Thyroid gland (tissue), 4 donors: ENCODE measurements around the gene PGS1. TPM values are rescaled to one million over a fixed set of nuclear protein-coding genes. Genes with fewer than 3 reads are reported as not detected.
A peak's percentile ranks its signal among the peaks of the same experiment; 100 is the strongest.

Source experiments
- DNase-seq, 2 donors: peaks; one replicate each; pipeline ENCODE4 v3.0.0-alpha.2; 2019
- H3K27ac ChIP-seq, 3 donors: fragments of 200-600 bp; sonication (generic); 1 replicate in 2 of 3; 2 replicates in 1 of 3; pipeline ENCODE4 v1.5.1; 2016 to 2019; ENCODE audit warnings: mild to moderate bottlenecking in 1 of 3, moderate library complexity in 1 of 3
- H3K27me3 ChIP-seq: fragments of 200-600 bp; sonication (generic); one replicate; pipeline ENCODE4 v1.5.1; 2019
- H3K36me3 ChIP-seq, 2 donors: fragments of 200-600 bp; sonication (generic); one replicate each; pipeline ENCODE4 v1.5.1; 2016 to 2019
- H3K4me1 ChIP-seq, 2 donors: fragments of 200-600 bp; sonication (generic); one replicate each; pipeline ENCODE4 v1.5.1; 2017 to 2019
- H3K4me3 ChIP-seq, 3 donors: fragments of 200-600 bp; sonication (generic); replicated peaks in 1 of 3; 1 replicate in 2 of 3; 2 replicates in 1 of 3; pipeline ENCODE4 v1.5.1; 2016; ENCODE audit warnings: mild to moderate bottlenecking in 1 of 3
- H3K9me3 ChIP-seq: fragments of 200-600 bp; sonication (generic); one replicate; pipeline ENCODE4 v1.5.1; 2017
- CTCF ChIP-seq, 6 experiments: fragments of 200-600 bp in 3 of 6; fragments of 450-650 bp in 3 of 6; sonication (generic) in 3 of 6; IDR thresholded peaks; one replicate each; pipeline ENCODE4 v1.5.1; 2016 to 2019; ENCODE audit warnings: antibody characterized with exemption in 6 of 6, mild to moderate bottlenecking in 2 of 6, inconsistent platforms in 1 of 6, moderate library complexity in 1 of 6
- POLR2A ChIP-seq, 2 donors: fragments of 450-650 bp; IDR thresholded peaks; one replicate each; pipeline ENCODE4 v1.6.1; 2017; ENCODE audit warnings: antibody characterized with exemption in 2 of 2, mild to moderate bottlenecking in 2 of 2, moderate library complexity in 1 of 2
- WGBS, 2 donors: methylation state at CpG; one replicate each; pipeline ENCODE4 v1.1.5; 2017; 5-methylcytosine and 5-hydroxymethylcytosine counted together
- intact Hi-C: fragments of 100-400 bp; cut with DNase I; formaldehyde crosslinking; loops from one replicate; pipeline ENCODE4 v1.15.1; 2023
- small RNA-seq: library from RNA; depleted of rRNA; stranded (forward); fragments of <200 nt; gene quantifications from one replicate; pipeline ENCODE3, GENCODE V24; 2016
- total RNA-seq, 4 donors: library from RNA; depleted of rRNA; stranded (reverse); fragments of >200 nt; gene quantifications; one replicate each; pipeline ENCODE4 v1.2.3, GENCODE V29; 2016

The PGS1 gene
- total RNA-seq, 4 donors from 2014 or later, result 41.2 to 87.2 (median 69.1) TPM

GRCh38 chr17:78472035-78472905 lies 93.8 kb downstream of the PGS1 start:
- intact Hi-C loops, result no loop called here
- WGBS, 2 donors, result 76% methylated on average over 28 to 29 of the region's 29 CpGs
- TF ChIP-seq POLR2A (IDR thresholded peaks at IDR 0.05) (no peak), CTCF (IDR thresholded peaks at IDR 0.05) (no peak)

GRCh38 chr17:78473951-78474613 lies 95.6 kb downstream of the PGS1 start:
- intact Hi-C loops, result no loop called here

More at GRCh38 chr17:78472035-78472905, 93.8 kb downstream of the PGS1 start:
- H3K27me3 ChIP-seq, result no peaks in the 10 kb centered on the region
- no peak overlapping the region for H3K4me3 ChIP-seq
- no peaks in the 10 kb centered on the region for H3K9me3 ChIP-seq
- no peaks in the 10 kb centered on the region for H3K36me3 ChIP-seq
- no peak overlapping the region for H3K27ac ChIP-seq
- no peak for DNase-seq
- peaks cover 5 to 7% of the 10 kb centered on the region in 2 donors for H3K4me1 ChIP-seq

More at GRCh38 chr17:78473951-78474613, 95.6 kb downstream of the PGS1 start:
- Histone ChIP-seq H3K36me3 (no peaks in the 10 kb centered on the region), H3K4me1 (peaks cover 5 to 7% of the 10 kb centered on the region in 2 donors), H3K9me3 (no peaks in the 10 kb centered on the region), H3K4me3 (no peak overlapping the region), H3K27ac (peak overlapping the region in 2 of 3 donors; percentile 7 to 35), H3K27me3 (no peaks in the 10 kb centered on the region)
- TF ChIP-seq CTCF (IDR thresholded peaks at IDR 0.05) (no peak), POLR2A (IDR thresholded peaks at IDR 0.05) (no peak)
- no peak for DNase-seq
- WGBS, 2 donors, result 91 to 95% methylated on average over 8 to 12 of the region's 12 CpGs

Small RNA genes within 50 kb of the gene (small RNA-seq; reads per million reads assigned to genes)
- not detected for gene RF00415
- not detected for gene RN7SL236P

Other genes starting within 250 kb of the PGS1 start
- 10 to 100 TPM in 3 of 4 donors, 1 to 10 TPM in 1; 10.0 to 22.8 (median 20.4) TPM for gene TMC6, start 249.9 kb upstream of the PGS1 start, total RNA-seq
- gene TMC8, start 247.9 kb upstream of the PGS1 start, total RNA-seq, result 1 to 10 TPM; 1.4 to 4.7 (median 1.9) TPM
- gene C17orf99, start 232.3 kb upstream of the PGS1 start, total RNA-seq, result not detected
- 10 to 100 TPM; 47.9 to 83.8 (median 70.7) TPM for gene SYNGR2, start 210.1 kb upstream of the PGS1 start, total RNA-seq
- 1 to 10 TPM; 1.1 to 2.7 (median 1.9) TPM for gene TK1, start 191.6 kb upstream of the PGS1 start, total RNA-seq
- 10 to 100 TPM; 21.3 to 36.9 (median 33.5) TPM for gene AFMID, start 191.3 kb upstream of the PGS1 start, total RNA-seq
- gene BIRC5, start 164.4 kb upstream of the PGS1 start, total RNA-seq, result under 1 TPM in 3 of 4 donors, not detected in 1; 0.11 to 0.83 (median 0.13) TPM
- not detected for gene TMEM235, start 147.0 kb upstream of the PGS1 start, total RNA-seq
- gene SOCS3, start 18.6 kb upstream of the PGS1 start, total RNA-seq, result 100 to 1,000 TPM in 1 of 4 donors, 10 to 100 TPM in 2, 1 to 10 TPM in 1; 9.2 to 110 (median 33.3) TPM
- under 1 TPM; 0.21 to 0.67 (median 0.32) TPM for gene DNAH17, start 198.7 kb downstream of the PGS1 start, total RNA-seq